Endothelial cell of umbilical vein (primary cell): ENCODE measurements around the gene EIF4E3. TPM values are rescaled to one million over a fixed set of nuclear protein-coding genes. Genes with fewer than 3 reads are reported as not detected.

Source experiments
- BruUV-seq: library from RNA; stranded (reverse); fragments of 400-500 nt; replicated peaks from 2 replicates; lab custom pipeline; 2021; lab: Mats Ljungman, UMichigan
- CTCF ChIA-PET: fragments of 300-600, 350-600 bp; sonication (Branson Sonifier 250); formaldehyde crosslinking; loops from one replicate; lab custom pipeline; 2021; ENCODE audit warnings: antibody characterized with exemption, inconsistent platforms; lab: Charles Lee
- POLR2A ChIA-PET: fragments of 300-600, 350-600 bp; sonication (Branson Sonifier 250); formaldehyde crosslinking; loops from one replicate; lab custom pipeline; 2021; ENCODE audit warnings: antibody characterized with exemption, inconsistent platforms; lab: Charles Lee
- DNase-seq: peaks from one replicate; pipeline ENCODE4 v3.0.0-alpha.2; 2011; ENCODE audit warnings: low read depth, low spot score
- FAIRE-seq: peaks from 2 replicates; lab custom pipeline; 2011; peaks lifted over from hg19 to GRCh38; lab: Jason Lieb, UNC
- H2AFZ ChIP-seq: 2 replicates; pipeline ENCODE4 v1.6.0; 2012; ENCODE audit warnings: low read depth, low read length, control low read depth, inconsistent platforms
- H3K27ac ChIP-seq: 2 replicates; pipeline ENCODE4 v1.5.1; 2011; ENCODE audit warnings: low read depth, mild to moderate bottlenecking, control low read depth, low read length, moderate library complexity; ENCODE audit not compliant: insufficient read depth
- H3K27me3 ChIP-seq, 2 experiments: 2 replicates each; pipeline versions ENCODE4 v1.6.0 to v1.6.1; 2011; ENCODE audit warnings: low read length in 2 of 2, mixed read lengths in 1 of 2; ENCODE audit not compliant: control insufficient read depth in 2 of 2, insufficient read depth in 2 of 2
- H3K36me3 ChIP-seq, 2 experiments: 2 replicates in 1 of 2; 3 replicates in 1 of 2; pipeline ENCODE4 v1.5.1; 2011; ENCODE audit warnings: low read length in 2 of 2, mild to moderate bottlenecking in 1 of 2, moderate library complexity in 1 of 2; ENCODE audit not compliant: control insufficient read depth in 2 of 2, insufficient read depth in 2 of 2; ENCODE audit errors: extremely low read depth in 1 of 2
- H3K4me1 ChIP-seq: 3 replicates; pipeline ENCODE4 v1.5.1; 2011; ENCODE audit warnings: mild to moderate bottlenecking, low read length; ENCODE audit not compliant: control insufficient read depth, insufficient read depth; ENCODE audit errors: extremely low read depth
- H3K4me2 ChIP-seq: 2 replicates; pipeline ENCODE4 v1.6.1; 2011; ENCODE audit warnings: low read length, control low read depth, mixed read lengths; ENCODE audit not compliant: insufficient read depth
- H3K4me3 ChIP-seq, 3 experiments: fragments of 200-600 bp in 1 of 3; sonication (generic), shearing (Covaris generic) in 1 of 3; replicated peaks in 1 of 3; 2 replicates each; pipeline ENCODE4 v1.5.1; 2011 to 2016; ENCODE audit warnings: control low read depth in 3 of 3, low read length in 3 of 3, mild to moderate bottlenecking in 2 of 3, inconsistent platforms in 1 of 3, low read depth in 1 of 3, moderate library complexity in 1 of 3; ENCODE audit not compliant: insufficient read depth in 1 of 3
- H3K79me2 ChIP-seq: 2 replicates; pipeline ENCODE4 v1.6.0; 2012; ENCODE audit warnings: low read length, inconsistent platforms; ENCODE audit not compliant: control insufficient read depth, insufficient read depth
- H3K9ac ChIP-seq: replicated peaks from 2 replicates; pipeline ENCODE3; 2011; ENCODE audit warnings: low read length, control low read depth; ENCODE audit not compliant: insufficient read depth; ENCODE audit errors: extremely low read depth
- H3K9me1 ChIP-seq: replicated peaks from 3 replicates; pipeline ENCODE4 v1.6.0; 2011; ENCODE audit warnings: mild to moderate bottlenecking, low read length; ENCODE audit not compliant: control insufficient read depth, insufficient read depth; ENCODE audit errors: extremely low read depth
- H3K9me3 ChIP-seq: replicated peaks from 2 replicates; pipeline ENCODE4 v1.5.1; 2012; ENCODE audit warnings: low read length, inconsistent platforms; ENCODE audit not compliant: control insufficient read depth, insufficient read depth
- H4K20me1 ChIP-seq: replicated peaks from 2 replicates; pipeline ENCODE3; 2011; ENCODE audit warnings: mild to moderate bottlenecking, low read length; ENCODE audit not compliant: control insufficient read depth, insufficient read depth; ENCODE audit errors: extremely low read depth
- CTCF ChIP-seq, 2 donors: IDR thresholded peaks; 1 replicate in 1 of 2; 2 replicates in 1 of 2; pipeline ENCODE4 v1.5.1; 2011; ENCODE audit warnings: low read length in 2 of 2, mild to moderate bottlenecking in 2 of 2, moderate library complexity in 2 of 2, control low read depth in 1 of 2, inconsistent platforms in 1 of 2, low read depth in 1 of 2; ENCODE audit not compliant: insufficient read depth in 1 of 2; ENCODE audit errors: extremely low read depth in 1 of 2
- EZH2 ChIP-seq: IDR thresholded peaks from 2 replicates; pipeline ENCODE4 v1.6.1; 2012; ENCODE audit warnings: borderline replicate concordance, low read depth, mild to moderate bottlenecking, moderate library complexity, low read length, inconsistent platforms; ENCODE audit not compliant: severe bottlenecking
- FOS ChIP-seq: IDR thresholded peaks from 2 replicates; pipeline ENCODE4 v1.6.1; 2011; ENCODE audit warnings: mild to moderate bottlenecking, low read length, moderate library complexity, borderline replicate concordance; ENCODE audit not compliant: insufficient read depth
- GATA2 ChIP-seq: IDR thresholded peaks from 2 replicates; pipeline ENCODE4 v1.7.0; 2011; ENCODE audit warnings: low read depth, mild to moderate bottlenecking, moderate library complexity, mixed read lengths, low read length; ENCODE audit not compliant: insufficient read length, insufficient read depth
- JUN ChIP-seq: IDR thresholded peaks from 2 replicates; pipeline ENCODE4 v1.6.1; 2011; ENCODE audit warnings: borderline replicate concordance, low read depth; ENCODE audit not compliant: insufficient read length, insufficient read depth
- MAX ChIP-seq: IDR thresholded peaks from 2 replicates; pipeline ENCODE4 v1.6.1; 2011; ENCODE audit not compliant: insufficient read depth, insufficient read length
- MYC ChIP-seq: IDR thresholded peaks from one replicate; pipeline ENCODE4 v1.6.1; 2011; ENCODE audit warnings: mild to moderate bottlenecking, low read depth, low read length
- POLR2A ChIP-seq: IDR thresholded peaks from 2 replicates; pipeline ENCODE4 v1.6.1; 2012; ENCODE audit warnings: low read depth, mild to moderate bottlenecking, control low read depth, low read length
- POLR2AphosphoS5 ChIP-seq: IDR thresholded peaks from 2 replicates; pipeline ENCODE4 v1.6.1; 2012; ENCODE audit warnings: low read depth, mild to moderate bottlenecking, control low read depth, low read length, moderate library complexity; ENCODE audit not compliant: insufficient read depth
- dilution Hi-C: fragments of 300-500 bp; cut with MboI; formaldehyde crosslinking; loops from one replicate; pipeline ENCODE4 v1.15.0; 2019; ENCODE audit warnings: low sequenced_read_pairs; ENCODE audit not compliant: extremely low pct_ligation_motif_present
- intact Hi-C: fragments of 100-400 bp; cut with micrococcal nuclease; formaldehyde crosslinking; loops from one replicate; pipeline ENCODE4 v1.10.0; 2022
- polyA plus RNA-seq, 4 experiments: library from polyadenylated mRNA; depleted of rRNA in 3 of 4; stranded (reverse) in 3 of 4; unstranded in 1 of 4; fragments of >200 nt; gene quantifications; 2 replicates each; pipeline versions ENCODE4 v1.2.1 to v1.2.3, GENCODE V29; 2011 to 2012; ENCODE audit warnings: missing spikeins in 1 of 4
- total RNA-seq: library from RNA; stranded (reverse); gene quantifications from 2 replicates; pipeline ENCODE4 v1.2.3, GENCODE V29; 2021

Gene EIF4E3
- total and polyA plus RNA-seq, 2 donors (not counting 3 experiments of a cell fraction or from before 2014, with no cell fraction given): 1.3 to 4.9 TPM

GRCh38 chr3:71693641-71694040, 31.6 kb downstream of the EIF4E3 start:
- Histone ChIP-seq H3K4me2 (no peak overlapping the region), H2AFZ (no peak overlapping the region), H3K4me3 (no peak overlapping the region), H4K20me1 (no peaks in the 10 kb centered on the region), H3K27me3 (peaks cover 0 to 2% of the 10 kb centered on the region in 2 experiments), H3K4me1 (peaks cover 15% of the 10 kb centered on the region), H3K9me3 (no peaks in the 10 kb centered on the region), H3K36me3 (no peaks in the 10 kb centered on the region), H3K9me1 (no peaks in the 10 kb centered on the region), H3K9ac (no peak overlapping the region), H3K79me2 (no peaks in the 10 kb centered on the region), H3K27ac (no peak overlapping the region)
- no TSS peak for BruUV-seq
- CTCF ChIA-PET: interaction anchor here (0.8 to 2.9 kb wide), 2 partner anchors 10 to 12 kb away, joined by 3 to 15 read pairs; no protein-coding TSS in a partner anchor
- FAIRE-seq (no peak), DNase-seq (no peak)
- POLR2A ChIA-PET: no interaction called here
- dilution Hi-C loops: no loop called here
- intact Hi-C loops: no loop called here
- TF ChIP-seq MAX (no peak), POLR2AphosphoS5 (no peak), MYC (no peak), EZH2 (no peak), GATA2 (no peak), POLR2A (no peak), CTCF (IDR thresholded peaks at IDR 0.05; ENCODE audit: extremely low read depth in 1 of 2, insufficient read depth in 1 of 2, low read depth in 1 of 2, low read length in 2 of 2) (no peak), FOS (no peak), JUN (no peak)
